Ishikawa (cell line): ENCODE data around the gene KAT2B.

Experiments
- RAD21 ChIP-seq: IDR thresholded peaks from 2 replicates; pipeline ENCODE4 v1.6.1; 2012; ENCODE audit warnings: low read depth
- TEAD4 ChIP-seq: IDR thresholded peaks from 2 replicates; pipeline ENCODE4 v1.6.1; 2012

DNA sequence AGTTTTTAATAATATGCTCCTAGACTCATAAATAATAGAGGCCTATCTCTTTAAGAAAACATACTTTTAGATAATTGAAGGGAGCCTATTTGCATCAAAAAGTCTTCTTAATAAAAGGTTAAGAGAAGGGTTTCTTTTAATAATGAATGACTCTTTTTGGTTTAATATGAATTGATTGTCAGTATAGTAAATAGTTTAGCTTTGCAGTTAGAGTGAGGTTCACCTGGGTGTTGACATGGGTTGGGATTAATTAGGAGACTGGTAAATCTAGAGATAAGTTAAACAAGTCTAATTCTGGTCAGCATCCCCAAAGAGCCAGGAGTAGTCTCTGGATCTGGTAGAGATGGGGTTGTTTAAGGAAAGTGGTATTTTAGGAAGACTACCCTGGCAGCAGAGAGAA lies 43.0 kb downstream of the KAT2B start:
- TF ChIP-seq TEAD4 (no peak), RAD21 (no peak)
